Measurements from ENCODE around the gene SREBF2. TPM values are rescaled to one million over a fixed set of nuclear protein-coding genes. Genes with fewer than 3 reads are reported as not detected.

The SREBF2 gene
- polyA plus RNA-seq, 1 donor from 2014 or later: 73.0 TPM

DNA sequence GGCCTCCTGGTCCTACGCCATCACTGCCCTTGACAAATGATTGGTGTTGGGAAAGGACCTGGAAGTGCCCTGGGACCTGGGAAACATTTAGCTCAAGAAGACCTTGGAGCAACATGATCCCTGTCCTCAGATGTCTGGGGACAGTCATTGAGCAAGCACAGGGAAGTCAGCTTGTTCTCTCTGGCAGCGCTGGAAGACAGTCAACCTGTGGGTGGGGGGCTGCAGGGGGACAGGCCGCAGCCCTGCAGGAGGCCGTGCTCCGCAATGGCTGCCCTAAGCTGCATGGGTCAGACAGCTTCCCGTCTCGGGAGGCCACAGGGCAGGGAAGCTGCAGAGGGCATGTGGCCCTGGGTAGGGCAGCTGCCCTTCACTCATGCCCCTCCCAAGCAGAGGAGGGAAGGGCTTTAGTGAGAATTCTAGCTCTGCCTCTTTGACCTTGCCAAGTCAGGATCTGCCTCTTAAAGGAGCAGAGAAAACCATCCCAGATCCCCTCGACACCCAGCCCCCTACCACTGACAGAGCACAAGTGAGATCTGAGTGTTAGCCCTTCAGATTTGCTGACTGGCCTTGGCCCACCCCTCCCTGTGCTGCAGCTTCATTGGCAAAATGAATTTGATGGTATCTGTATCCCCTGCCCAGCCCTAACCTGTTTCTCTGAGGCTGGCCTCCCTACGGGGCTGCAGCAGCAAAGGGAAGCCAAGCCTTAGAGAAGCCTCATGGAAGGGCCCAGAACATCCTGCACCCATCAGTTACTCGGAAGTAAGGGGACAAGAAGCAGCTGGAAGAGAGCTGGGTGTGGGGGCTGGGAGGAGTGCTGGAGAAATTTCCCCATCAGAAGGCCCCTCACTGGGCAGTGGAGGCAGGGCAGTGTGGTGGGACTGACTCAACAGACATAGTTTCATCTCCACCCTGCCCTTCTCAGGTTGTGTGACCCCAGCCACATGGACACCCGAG is 6.2 kb upstream of the SREBF2 start:
- H3F3A ChIP-seq (ENCODE audit: insufficient read depth, low read length, poor library complexity, severe bottlenecking): no peaks in the 10 kb centered on the region
- no peak overlapping the region for H3K9ac ChIP-seq (ENCODE audit: low read length)
- TF ChIP-seq, protein P1, sequence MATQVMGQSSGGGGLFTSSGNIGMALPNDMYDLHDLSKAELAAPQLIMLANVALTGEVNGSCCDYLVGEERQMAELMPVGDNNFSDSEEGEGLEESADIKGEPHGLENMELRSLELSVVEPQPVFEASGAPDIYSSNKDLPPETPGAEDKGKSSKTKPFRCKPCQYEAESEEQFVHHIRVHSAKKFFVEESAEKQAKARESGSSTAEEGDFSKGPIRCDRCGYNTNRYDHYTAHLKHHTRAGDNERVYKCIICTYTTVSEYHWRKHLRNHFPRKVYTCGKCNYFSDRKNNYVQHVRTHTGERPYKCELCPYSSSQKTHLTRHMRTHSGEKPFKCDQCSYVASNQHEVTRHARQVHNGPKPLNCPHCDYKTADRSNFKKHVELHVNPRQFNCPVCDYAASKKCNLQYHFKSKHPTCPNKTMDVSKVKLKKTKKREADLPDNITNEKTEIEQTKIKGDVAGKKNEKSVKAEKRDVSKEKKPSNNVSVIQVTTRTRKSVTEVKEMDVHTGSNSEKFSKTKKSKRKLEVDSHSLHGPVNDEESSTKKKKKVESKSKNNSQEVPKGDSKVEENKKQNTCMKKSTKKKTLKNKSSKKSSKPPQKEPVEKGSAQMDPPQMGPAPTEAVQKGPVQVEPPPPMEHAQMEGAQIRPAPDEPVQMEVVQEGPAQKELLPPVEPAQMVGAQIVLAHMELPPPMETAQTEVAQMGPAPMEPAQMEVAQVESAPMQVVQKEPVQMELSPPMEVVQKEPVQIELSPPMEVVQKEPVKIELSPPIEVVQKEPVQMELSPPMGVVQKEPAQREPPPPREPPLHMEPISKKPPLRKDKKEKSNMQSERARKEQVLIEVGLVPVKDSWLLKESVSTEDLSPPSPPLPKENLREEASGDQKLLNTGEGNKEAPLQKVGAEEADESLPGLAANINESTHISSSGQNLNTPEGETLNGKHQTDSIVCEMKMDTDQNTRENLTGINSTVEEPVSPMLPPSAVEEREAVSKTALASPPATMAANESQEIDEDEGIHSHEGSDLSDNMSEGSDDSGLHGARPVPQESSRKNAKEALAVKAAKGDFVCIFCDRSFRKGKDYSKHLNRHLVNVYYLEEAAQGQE (IDR thresholded peaks at IDR 0.05; ENCODE audit: borderline replicate concordance): no peak
- TF ChIP-seq MXI1 (conservative IDR thresholded peaks at IDR 0.05; ENCODE audit: poor library complexity, severe bottlenecking) (no peak), TAF1 (IDR thresholded peaks at IDR 0.05; ENCODE audit: low read depth) (no peak), EP300 (conservative IDR thresholded peaks at IDR 0.05; ENCODE audit: poor library complexity, severe bottlenecking) (no peak), POLR2AphosphoS5 (IDR thresholded peaks at IDR 0.05) (no peak), RAD21 (conservative IDR thresholded peaks at IDR 0.05) (no peak)
- TF ChIP-seq, protein P2, sequence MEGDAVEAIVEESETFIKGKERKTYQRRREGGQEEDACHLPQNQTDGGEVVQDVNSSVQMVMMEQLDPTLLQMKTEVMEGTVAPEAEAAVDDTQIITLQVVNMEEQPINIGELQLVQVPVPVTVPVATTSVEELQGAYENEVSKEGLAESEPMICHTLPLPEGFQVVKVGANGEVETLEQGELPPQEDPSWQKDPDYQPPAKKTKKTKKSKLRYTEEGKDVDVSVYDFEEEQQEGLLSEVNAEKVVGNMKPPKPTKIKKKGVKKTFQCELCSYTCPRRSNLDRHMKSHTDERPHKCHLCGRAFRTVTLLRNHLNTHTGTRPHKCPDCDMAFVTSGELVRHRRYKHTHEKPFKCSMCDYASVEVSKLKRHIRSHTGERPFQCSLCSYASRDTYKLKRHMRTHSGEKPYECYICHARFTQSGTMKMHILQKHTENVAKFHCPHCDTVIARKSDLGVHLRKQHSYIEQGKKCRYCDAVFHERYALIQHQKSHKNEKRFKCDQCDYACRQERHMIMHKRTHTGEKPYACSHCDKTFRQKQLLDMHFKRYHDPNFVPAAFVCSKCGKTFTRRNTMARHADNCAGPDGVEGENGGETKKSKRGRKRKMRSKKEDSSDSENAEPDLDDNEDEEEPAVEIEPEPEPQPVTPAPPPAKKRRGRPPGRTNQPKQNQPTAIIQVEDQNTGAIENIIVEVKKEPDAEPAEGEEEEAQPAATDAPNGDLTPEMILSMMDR (IDR thresholded peaks at IDR 0.05; ENCODE audit: poor library complexity, severe bottlenecking): no peak
- peaks cover 5% of the 10 kb centered on the region for H3K79me2 ChIP-seq (replicated peaks; ENCODE audit: insufficient read depth, low read length)
- no peak overlapping the region for H3K4me2 ChIP-seq (ENCODE audit: low read length)
- H3K9me2 ChIP-seq (ENCODE audit: insufficient read depth, low read length): no peaks in the 10 kb centered on the region
- H3K36me3 ChIP-seq (ENCODE audit: insufficient read depth, low read length): no peaks in the 10 kb centered on the region
- H3K9me3 ChIP-seq (ENCODE audit: low read length): no peaks in the 10 kb centered on the region
- no peak overlapping the region for H2AFZ ChIP-seq (ENCODE audit: low read depth, low read length)
- H3K27ac ChIP-seq (ENCODE audit: low read length): no peak overlapping the region
- no peaks in the 10 kb centered on the region for H4K20me1 ChIP-seq (ENCODE audit: insufficient read depth)
- H3K27me3 ChIP-seq (ENCODE audit: insufficient read depth, low read depth, low read length): no peaks in the 10 kb centered on the region
- H3K4me3 ChIP-seq (ENCODE audit: low read length): no peak overlapping the region

DNA sequence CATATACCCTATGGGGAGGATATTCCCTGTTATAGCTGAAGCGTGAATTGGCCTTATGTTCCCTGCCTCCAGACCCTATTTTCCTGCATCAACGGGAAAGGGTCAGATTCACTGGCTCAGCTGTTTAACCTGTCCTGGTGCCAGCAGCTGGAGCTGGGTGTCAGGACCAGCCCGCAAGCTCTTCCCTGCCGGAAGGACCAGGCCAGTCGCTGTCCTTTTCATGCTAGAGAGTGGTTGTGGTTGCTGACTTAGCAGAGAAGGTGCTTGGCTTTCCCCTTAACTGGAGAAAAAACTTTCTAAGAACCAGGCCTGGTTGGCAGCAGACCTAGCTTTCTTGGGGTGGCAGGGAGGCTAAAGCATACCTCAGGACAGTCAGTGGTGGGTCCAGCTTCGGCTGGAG is 5.2 kb upstream of the SREBF2 start:
- TF ChIP-seq, protein P2 (IDR thresholded peaks at IDR 0.05; ENCODE audit: poor library complexity, severe bottlenecking): no peak
- TF ChIP-seq SMC3 (conservative IDR thresholded peaks at IDR 0.05; ENCODE audit: poor library complexity) (no peak), RAD21 (conservative IDR thresholded peaks at IDR 0.05) (no peak), EZH2 (IDR thresholded peaks at IDR 0.05; ENCODE audit: borderline replicate concordance, insufficient read depth, low read length, poor library complexity, severe bottlenecking) (no peak), POLR2AphosphoS5 (IDR thresholded peaks at IDR 0.05) (no peak), TAF1 (IDR thresholded peaks at IDR 0.05; ENCODE audit: low read depth) (no peak), MXI1 (conservative IDR thresholded peaks at IDR 0.05; ENCODE audit: poor library complexity, severe bottlenecking) (no peak), EP300 (conservative IDR thresholded peaks at IDR 0.05; ENCODE audit: poor library complexity, severe bottlenecking) (no peak)
- TF ChIP-seq, protein P1 (IDR thresholded peaks at IDR 0.05; ENCODE audit: borderline replicate concordance): no peak
- H3K9me2 ChIP-seq (ENCODE audit: insufficient read depth, low read length): no peaks in the 10 kb centered on the region
- no peaks in the 10 kb centered on the region for H3K36me3 ChIP-seq (ENCODE audit: insufficient read depth, low read length)
- no peaks in the 10 kb centered on the region for H3K9me3 ChIP-seq (ENCODE audit: low read length)
- H3K79me2 ChIP-seq (replicated peaks; ENCODE audit: insufficient read depth, low read length): peaks cover 6% of the 10 kb centered on the region
- H3F3A ChIP-seq (ENCODE audit: insufficient read depth, low read length, poor library complexity, severe bottlenecking): no peaks in the 10 kb centered on the region
- H3K4me2 ChIP-seq (ENCODE audit: low read length): no peak overlapping the region
- no peak overlapping the region for H3K4me3 ChIP-seq (ENCODE audit: low read length)
- no peaks in the 10 kb centered on the region for H4K20me1 ChIP-seq (ENCODE audit: insufficient read depth)
- H3K27me3 ChIP-seq (ENCODE audit: insufficient read depth, low read depth, low read length): no peaks in the 10 kb centered on the region
- no peak overlapping the region for H2AFZ ChIP-seq (ENCODE audit: low read depth, low read length)
- H3K9ac ChIP-seq (ENCODE audit: low read length): no peak overlapping the region
- no peak overlapping the region for H3K27ac ChIP-seq (ENCODE audit: low read length)
